Inflammatory macrophage treated with lipopolysaccharide for 4 hours (primary cell): ENCODE results near the gene SYTL1.

Experiments
- DNase-seq: peaks from one replicate; pipeline ENCODE4 v3.0.0-alpha.2; 2020

SYTL1 gene

GRCh38 chr1:27392096-27392777, 50.4 kb downstream of the SYTL1 start, which contains the start of gene GPR3:
TSS of gene GPR3 (plus strand) at chr1:27392622. CDS start at chr1:27393799, 1,177 bp downstream.
- DNase-seq, result peak; percentile 83

- DNase-seq, result no peak
Observed at GRCh38 chr1:27392778-27393635, 51.2 kb downstream of the SYTL1 start.

DNA sequence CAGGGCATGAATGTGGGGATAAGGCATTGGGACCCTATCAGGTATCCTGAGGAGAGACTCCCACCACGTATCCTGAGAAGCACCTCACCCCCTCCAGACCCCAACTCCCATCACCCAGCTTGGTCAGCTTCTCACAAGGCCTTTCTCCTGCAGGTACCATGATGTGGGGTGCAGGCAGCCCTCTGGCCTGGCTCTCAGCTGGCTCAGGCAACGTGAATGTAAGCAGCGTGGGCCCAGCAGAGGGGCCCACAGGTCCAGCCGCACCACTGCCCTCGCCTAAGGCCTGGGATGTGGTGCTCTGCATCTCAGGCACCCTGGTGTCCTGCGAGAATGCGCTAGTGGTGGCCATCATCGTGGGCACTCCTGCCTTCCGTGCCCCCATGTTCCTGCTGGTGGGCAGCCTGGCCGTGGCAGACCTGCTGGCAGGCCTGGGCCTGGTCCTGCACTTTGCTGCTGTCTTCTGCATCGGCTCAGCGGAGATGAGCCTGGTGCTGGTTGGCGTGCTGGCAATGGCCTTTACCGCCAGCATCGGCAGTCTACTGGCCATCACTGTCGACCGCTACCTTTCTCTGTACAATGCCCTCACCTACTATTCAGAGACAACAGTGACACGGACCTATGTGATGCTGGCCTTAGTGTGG, 51.9 kb downstream of the SYTL1 start:
- no peak for DNase-seq

GRCh38 chr1:27394282-27394658, 52.4 kb downstream of the SYTL1 start:
- no peak for DNase-seq

GRCh38 chr1:27394925-27395324, 53.1 kb downstream of the SYTL1 start:
- no peak for DNase-seq

- peak; percentile 59 for DNase-seq
Observed at GRCh38 chr1:27395441-27396195, 53.8 kb downstream of the SYTL1 start.

GRCh38 chr1:27397110-27397509, 55.3 kb downstream of the SYTL1 start:
- no peak for DNase-seq

DNA sequence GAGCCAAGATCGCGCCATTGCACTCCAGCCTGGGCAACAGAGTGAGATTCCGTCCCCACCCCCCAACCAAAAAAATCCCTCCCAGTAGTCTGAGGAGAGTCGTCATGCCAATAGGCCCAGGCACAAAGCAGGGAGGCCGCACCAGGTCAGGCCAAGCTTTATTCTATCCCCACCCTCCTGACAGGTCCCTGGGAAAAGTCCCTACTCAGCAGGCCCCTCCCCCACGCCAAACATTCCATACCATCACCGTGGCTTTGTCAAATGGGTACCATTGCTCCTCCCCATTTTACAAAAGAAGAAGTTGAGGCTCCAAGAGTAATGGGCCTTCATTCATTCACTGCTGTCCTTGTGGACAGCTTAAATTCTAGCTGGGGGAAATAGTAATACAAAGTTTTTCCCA, 55.9 kb downstream of the SYTL1 start:
- no peak for DNase-seq

- DNase-seq, result no peak
Observed at GRCh38 chr1:27398405-27399149, 56.8 kb downstream of the SYTL1 start.

GRCh38 chr1:27399251-27400025, 57.6 kb downstream of the SYTL1 start:
- DNase-seq, result no peak

- no peak for DNase-seq
Observed at GRCh38 chr1:27400082-27400962, 58.5 kb downstream of the SYTL1 start.

GRCh38 chr1:27400963-27401341, 59.1 kb downstream of the SYTL1 start:
- no peak for DNase-seq

- peak; percentile 57 for DNase-seq
Observed at GRCh38 chr1:27402349-27402754, 60.5 kb downstream of the SYTL1 start.

GRCh38 chr1:27403065-27403726, 61.4 kb downstream of the SYTL1 start:
- DNase-seq, result peak; percentile 43
